ENCODE measurements around the gene EPB41L2. TPM values are rescaled to one million over a fixed set of nuclear protein-coding genes. Genes with fewer than 3 reads are reported as not detected.
"Not testable (repeated sequence)": the region's sequence is repeated elsewhere in the genome, so short reads cannot be mapped to it uniquely, and the experiment has no call there.

Gene EPB41L2
- total RNA-seq, 2 donors from 2014 or later: 43.5 to 47.2 TPM

DNA sequence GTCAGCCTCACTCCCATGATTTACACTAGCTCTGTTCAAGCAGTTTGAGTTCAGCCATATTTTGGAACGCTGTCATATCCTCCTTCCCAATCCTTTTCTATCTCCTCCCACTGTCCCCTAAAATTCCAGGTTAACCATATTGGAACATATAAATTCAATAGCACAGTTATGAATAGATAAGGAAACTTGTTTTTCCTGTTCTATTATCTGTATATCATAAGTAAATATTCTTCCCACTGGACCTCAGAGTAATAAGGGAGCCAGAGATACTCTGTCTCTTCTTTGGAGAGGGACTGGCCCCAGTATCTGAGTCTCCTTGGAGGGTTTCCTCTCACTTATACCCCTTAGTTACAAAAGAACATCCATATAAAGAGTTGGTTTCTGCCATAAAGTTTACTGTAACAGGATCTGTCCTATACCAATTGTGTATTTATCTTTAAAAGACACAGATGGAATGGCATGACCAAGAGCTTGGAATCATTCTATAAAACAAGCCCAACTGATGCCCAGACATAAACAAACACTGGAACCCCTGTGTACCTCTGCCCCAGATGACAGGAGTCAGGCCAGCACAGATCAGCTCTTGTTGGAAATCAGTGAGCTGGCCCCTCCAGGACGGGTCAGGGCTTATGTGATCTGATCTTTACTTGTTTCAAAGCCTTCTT, 67.1 kb downstream of the EPB41L2 start:
- Histone ChIP-seq H3K36me3 (replicated peaks in 1 of 2; ENCODE audit: insufficient read depth in 1 of 2, low read depth in 2 of 2) (no peaks in the 10 kb centered on the region), H3K27me3 (no peaks in the 10 kb centered on the region), H3K4me1 (peaks cover 48% of the 10 kb centered on the region), H3K27ac (no peak overlapping the region), H3K9me3 (no peaks in the 10 kb centered on the region), H3K4me3 (no peak overlapping the region)
- 89 to 91% methylated on average over 2 of the region's 2 CpGs for WGBS, 2 donors
- DNase-seq (no peak), ATAC-seq (peak; percentile 13)
- TF ChIP-seq POLR2A (IDR thresholded peaks at IDR 0.05): no peak
- TF ChIP-seq, protein P1, sequence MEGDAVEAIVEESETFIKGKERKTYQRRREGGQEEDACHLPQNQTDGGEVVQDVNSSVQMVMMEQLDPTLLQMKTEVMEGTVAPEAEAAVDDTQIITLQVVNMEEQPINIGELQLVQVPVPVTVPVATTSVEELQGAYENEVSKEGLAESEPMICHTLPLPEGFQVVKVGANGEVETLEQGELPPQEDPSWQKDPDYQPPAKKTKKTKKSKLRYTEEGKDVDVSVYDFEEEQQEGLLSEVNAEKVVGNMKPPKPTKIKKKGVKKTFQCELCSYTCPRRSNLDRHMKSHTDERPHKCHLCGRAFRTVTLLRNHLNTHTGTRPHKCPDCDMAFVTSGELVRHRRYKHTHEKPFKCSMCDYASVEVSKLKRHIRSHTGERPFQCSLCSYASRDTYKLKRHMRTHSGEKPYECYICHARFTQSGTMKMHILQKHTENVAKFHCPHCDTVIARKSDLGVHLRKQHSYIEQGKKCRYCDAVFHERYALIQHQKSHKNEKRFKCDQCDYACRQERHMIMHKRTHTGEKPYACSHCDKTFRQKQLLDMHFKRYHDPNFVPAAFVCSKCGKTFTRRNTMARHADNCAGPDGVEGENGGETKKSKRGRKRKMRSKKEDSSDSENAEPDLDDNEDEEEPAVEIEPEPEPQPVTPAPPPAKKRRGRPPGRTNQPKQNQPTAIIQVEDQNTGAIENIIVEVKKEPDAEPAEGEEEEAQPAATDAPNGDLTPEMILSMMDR (IDR thresholded peaks at IDR 0.05): no peak
- intact Hi-C loops (cut with DNase I): no loop called here

DNA sequence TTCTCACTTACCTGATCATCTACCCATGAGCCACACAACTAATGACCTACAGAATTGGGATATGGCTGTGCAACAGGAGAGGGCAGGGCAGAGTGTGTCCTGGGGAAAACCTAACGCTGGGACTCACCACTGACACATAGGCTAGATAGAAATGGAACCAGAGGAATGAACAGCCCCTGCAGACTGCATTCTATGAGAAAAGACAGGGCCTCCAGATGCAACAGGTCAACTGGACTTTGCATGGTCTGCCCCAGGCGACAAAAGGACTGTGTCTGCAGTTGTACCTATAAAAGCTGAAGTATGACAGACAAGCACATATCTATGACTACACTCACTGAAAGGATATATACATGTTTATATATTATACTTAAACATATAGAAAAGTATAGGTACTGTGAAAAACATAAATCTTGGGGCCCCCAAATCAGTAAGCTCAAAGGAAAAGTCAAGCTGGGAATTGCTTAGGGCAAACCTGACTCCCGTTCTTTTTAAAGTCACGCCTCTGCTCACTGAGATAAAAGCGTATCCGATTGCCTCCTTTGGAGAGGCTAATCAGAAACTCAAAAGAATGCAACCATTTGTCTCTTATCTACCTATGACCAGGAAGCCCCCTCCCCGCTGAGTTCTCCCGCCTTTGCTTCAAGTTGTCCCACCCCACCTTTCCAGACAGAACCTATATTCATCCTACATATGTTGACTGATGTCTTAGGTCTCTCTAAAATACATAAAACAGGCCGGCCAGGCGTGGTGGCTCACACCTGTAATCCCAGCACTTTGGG, 68.5 kb downstream of the EPB41L2 start:
- DNase-seq: no peak
- Histone ChIP-seq H3K27ac (no peak overlapping the region), H3K4me3 (no peak overlapping the region), H3K4me1 (peaks cover 38% of the 10 kb centered on the region), H3K9me3 (no peaks in the 10 kb centered on the region), H3K27me3 (no peaks in the 10 kb centered on the region), H3K36me3 (replicated peaks in 1 of 2; ENCODE audit: insufficient read depth in 1 of 2, low read depth in 2 of 2) (no peaks in the 10 kb centered on the region)
- TF ChIP-seq, protein P1 (IDR thresholded peaks at IDR 0.05): no peak
- no peak for TF ChIP-seq POLR2A (IDR thresholded peaks at IDR 0.05)
- no peak for ATAC-seq
- WGBS, 2 donors: 92 to 95% methylated on average over 10 of the region's 10 CpGs
- intact Hi-C loops (cut with DNase I): no loop called here

DNA sequence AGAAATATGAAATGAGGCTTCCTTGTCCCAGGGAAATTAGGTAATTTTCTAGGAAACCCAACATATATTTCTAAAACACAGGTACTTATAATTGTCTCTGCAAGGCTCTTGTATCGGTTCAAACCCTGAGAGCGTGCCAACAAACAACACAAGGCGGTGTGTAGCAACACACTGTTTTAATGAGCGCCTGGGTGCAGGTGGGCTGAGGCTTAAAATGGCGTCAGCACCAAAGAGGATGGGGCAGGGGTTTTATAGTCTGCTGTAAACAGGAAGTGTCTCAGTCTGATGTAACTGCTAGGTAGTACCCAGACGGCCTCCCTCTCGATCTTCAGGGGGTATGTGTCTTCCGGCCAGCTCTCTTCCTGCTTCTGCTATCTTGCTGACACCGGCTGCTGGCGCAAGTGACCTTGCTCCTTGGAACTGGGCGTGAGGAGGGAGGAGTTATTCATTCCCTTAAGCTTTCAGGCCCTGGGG, 69.7 kb downstream of the EPB41L2 start:
- Histone ChIP-seq H3K4me3 (no peak overlapping the region), H3K36me3 (replicated peaks in 1 of 2; ENCODE audit: insufficient read depth in 1 of 2, low read depth in 2 of 2) (no peaks in the 10 kb centered on the region), H3K27ac (peak overlapping the region in 2 of 4 donors; percentile 34 to 43), H3K9me3 (no peaks in the 10 kb centered on the region), H3K4me1 (peaks cover 38% of the 10 kb centered on the region), H3K27me3 (no peaks in the 10 kb centered on the region)
- intact Hi-C loops (cut with DNase I): no loop called here
- 43 to 56% methylated on average over 11 of the region's 11 CpGs for WGBS, 2 donors
- DNase-seq (peak; percentile 29 to 75 (median 62)), ATAC-seq (peak; percentile 75)
- TF ChIP-seq POLR2A (IDR thresholded peaks at IDR 0.05): peak in 2 of 3 donors; percentile 19 to 54
- TF ChIP-seq, protein P1 (IDR thresholded peaks at IDR 0.05): no peak

DNA sequence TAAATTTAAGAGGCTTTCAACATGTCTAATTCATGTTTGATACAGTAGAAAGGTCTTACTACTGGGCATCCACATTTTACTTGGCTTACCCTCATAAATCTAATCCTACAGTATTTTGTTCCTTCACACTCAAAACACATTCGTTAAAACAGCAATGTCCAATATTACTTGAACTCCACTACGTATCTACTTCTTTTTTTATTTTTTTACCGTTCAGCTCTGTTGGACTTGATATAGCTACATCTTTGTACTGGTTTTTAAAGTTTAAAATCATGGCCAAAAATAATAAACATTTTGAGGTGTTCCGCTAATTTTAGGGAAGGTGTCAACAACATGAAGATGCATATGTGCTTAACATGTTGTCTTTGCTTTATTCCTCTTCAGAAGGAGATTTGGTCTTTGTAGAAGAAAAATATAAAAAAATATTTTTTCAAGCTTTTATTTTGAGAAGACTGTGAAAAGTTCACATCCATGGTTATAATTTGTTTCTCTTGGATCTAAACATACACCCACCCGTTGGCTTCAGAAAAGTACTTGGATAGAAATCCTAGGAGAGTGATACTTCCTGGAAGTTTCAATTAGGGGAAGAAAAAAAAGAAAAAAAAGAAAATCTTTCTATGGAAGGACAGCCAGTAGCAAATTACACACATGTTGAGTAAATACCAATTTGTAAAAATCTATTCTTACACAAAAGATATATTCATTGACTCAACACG, 71.5 kb downstream of the EPB41L2 start:
- ATAC-seq: no peak
- Histone ChIP-seq H3K36me3 (replicated peaks in 1 of 2; ENCODE audit: insufficient read depth in 1 of 2, low read depth in 2 of 2) (no peaks in the 10 kb centered on the region), H3K4me1 (peaks cover 37% of the 10 kb centered on the region), H3K27me3 (no peaks in the 10 kb centered on the region), H3K9me3 (no peaks in the 10 kb centered on the region), H3K4me3 (no peak overlapping the region), H3K27ac (no peak overlapping the region)
- no peak for TF ChIP-seq POLR2A (IDR thresholded peaks at IDR 0.05)
- intact Hi-C loops (cut with DNase I): no loop called here
- DNase-seq: no peak
- WGBS, 2 donors: 72 to 76% methylated on average over 6 of the region's 6 CpGs

DNA sequence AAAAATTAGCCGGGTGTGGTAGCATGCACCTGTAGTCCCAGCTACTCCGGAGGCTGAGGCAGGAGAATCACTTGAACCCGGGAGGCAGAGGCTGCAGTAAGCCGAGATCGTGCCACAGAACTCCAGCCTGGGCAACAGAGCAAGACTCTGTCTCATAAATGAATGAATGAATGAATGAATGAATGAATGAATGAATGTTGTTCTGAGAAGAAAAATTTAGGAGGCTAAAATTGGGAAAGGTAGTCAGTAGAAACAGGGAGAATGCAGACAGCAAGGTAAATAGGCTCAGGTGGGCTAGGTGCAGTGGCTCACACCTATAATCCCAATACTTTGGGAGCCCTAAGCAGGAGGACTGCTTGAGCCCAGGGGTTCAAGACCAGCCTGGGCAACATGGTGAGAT, 75.5 kb downstream of the EPB41L2 start:
- H3K9me3 ChIP-seq; H3K4me3 ChIP-seq; H3K4me1 ChIP-seq; DNase-seq; H3K36me3 ChIP-seq (replicated peaks in 1 of 2; ENCODE audit: insufficient read depth in 1 of 2, low read depth in 2 of 2); intact Hi-C loops (cut with DNase I); H3K27me3 ChIP-seq; H3K27ac ChIP-seq; ATAC-seq: not testable (repeated sequence)
- 95 to 97% methylated on average over 5 of the region's 5 CpGs for WGBS, 2 donors

Data from body of pancreas (tissue), 4 donors.